ENCODE data around the gene MON2.

The MON2 gene

GRCh38 chr12:62606654-62607053 lies 140.0 kb downstream of the MON2 start:
- no peak for DNase-seq (ENCODE audit: low read depth)

DNA sequence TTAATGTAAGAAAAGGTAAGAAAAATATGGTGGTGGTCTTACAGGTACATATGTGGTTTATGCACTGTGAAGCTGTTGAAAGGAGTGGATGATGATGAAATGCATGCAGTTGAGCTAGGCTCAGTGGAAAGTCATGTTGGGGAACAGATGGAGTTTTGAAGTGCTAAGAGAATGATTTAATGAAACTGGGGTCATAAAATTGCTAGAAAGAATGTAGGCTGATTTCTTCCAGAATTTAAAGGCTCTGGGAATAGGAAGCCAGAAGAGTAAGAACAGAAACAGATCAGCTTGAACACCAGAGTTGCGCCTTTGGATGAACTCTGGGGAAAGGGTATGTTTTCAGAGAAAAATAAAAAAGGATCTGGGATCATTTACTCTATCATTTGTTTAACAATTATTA lies 146.5 kb downstream of the MON2 start:
- DNase-seq (ENCODE audit: low read depth): no peak

DNA sequence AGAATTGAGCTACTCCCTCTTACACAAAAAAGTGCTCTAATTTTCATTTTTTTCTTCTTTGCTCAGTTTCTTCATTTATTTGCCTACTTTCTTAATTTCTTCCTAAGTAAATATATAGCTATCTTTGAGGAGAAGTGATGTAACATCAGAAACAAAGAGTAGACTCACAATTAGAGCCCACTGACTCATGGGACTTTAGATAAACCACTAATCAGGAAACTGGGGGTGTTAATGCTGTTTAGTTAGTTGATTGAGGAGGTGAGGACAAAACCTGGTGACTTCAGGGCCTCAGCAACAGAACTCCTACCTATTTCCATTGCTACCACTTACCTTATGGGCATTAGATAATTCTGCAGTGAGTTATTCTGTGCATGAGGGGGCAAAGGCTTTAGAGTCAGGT lies 151.7 kb downstream of the MON2 start:
- no peak for DNase-seq (ENCODE audit: low read depth)

GRCh38 chr12:62618930-62619329 lies 152.3 kb downstream of the MON2 start:
- DNase-seq (ENCODE audit: low read depth): no peak

- no peak for DNase-seq (ENCODE audit: low read depth)
Measured at GRCh38 chr12:62621101-62621638, 154.5 kb downstream of the MON2 start.

DNA sequence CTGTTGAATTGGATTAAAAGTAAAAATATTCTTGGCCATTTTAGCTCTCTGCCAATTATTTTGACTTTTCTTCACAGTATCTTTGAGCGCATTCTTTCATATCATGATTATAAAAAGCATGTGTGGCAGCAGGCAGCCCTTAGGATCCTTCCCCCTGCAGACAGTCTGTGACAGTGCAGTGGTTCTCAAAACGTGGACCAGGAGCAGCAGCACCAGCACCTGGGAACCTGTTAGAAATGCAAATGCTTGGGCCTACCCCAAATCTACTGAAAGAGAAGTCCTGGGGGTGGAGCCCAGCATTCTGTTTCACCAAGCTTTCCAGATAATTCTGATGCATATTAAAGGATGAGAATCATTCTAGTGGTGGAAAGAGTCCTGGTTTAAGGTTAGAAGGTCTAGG lies 155.6 kb downstream of the MON2 start:
- no peak for DNase-seq (ENCODE audit: low read depth)

DNA sequence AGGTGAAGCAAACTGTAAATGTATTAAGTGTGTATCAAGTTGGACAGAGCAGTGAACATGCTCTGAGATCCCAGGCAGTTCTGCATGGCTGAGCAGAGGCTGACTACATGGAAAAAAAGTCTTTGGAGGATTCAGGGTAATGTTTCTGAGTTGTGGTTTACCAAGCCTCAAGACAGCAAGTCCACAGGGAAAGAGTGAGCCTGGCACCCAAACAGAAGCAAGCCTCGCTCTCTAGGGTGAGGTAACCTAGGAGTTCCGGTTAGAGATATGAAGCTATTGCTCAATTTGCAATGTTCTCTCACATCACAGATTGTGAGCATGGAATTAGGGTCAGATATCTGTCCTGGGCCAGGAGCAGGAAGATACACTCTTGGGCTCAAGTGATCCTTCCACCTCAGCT lies 158.6 kb downstream of the MON2 start:
- DNase-seq (ENCODE audit: low read depth): no peak

GRCh38 chr12:62627181-62627580 lies 160.6 kb downstream of the MON2 start:
- DNase-seq (ENCODE audit: low read depth): no peak

DNA sequence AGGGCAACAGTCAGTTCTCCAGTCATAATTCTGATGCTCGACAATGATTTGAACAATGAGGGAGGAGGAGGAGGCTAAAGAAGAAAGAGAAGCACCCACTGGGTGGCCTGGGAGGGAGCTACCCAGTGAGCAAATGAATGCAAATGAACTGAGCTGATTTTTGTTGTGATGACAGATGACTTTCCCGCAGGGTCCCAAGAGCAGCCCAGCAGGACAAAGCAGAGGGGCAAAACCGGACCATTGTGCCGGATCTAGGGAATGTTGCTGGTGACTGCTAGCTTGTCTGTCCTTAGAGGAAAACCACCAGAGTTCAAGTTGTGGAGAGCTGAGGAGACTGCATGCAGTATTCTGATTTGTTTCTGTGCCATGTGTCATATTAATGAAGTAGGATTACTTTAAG lies 162.8 kb downstream of the MON2 start:
- DNase-seq (ENCODE audit: low read depth): no peak

DNA sequence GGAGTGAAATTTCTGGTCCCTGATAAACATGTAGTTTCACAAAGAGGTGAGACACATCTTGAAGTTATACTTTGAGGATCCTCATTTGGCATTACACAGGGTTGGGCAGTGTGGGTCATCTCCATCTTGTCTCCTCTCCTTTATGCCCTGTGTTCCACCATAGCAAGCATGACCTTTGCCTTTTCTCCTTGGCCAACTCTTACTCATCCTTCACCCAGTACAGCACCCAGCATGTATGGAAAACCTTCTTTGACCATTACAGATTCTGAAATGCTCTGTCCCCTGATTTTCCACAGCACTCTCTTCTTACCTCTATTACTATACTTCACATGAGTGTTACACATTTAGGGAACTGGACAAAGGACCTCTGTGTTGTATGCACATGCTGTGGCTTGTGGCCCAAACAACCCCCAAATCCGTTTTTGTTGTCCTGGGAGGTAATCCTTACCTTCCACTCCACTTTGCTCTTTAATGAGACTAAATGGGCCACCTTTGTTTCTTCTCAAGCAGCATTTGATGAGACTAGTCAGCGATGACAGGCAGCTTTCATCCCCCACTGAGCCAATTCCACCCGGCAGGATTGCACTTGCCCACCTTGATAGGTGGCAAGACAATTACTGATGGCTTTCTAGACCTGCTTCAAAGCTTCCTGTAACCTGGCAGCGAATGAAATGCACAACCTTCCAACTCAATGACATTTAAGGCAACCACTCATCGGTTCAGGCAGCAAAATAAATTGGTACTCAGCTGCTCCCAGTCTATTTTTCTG lies 163.5 kb downstream of the MON2 start:
- no peak for DNase-seq (ENCODE audit: low read depth)

DNA sequence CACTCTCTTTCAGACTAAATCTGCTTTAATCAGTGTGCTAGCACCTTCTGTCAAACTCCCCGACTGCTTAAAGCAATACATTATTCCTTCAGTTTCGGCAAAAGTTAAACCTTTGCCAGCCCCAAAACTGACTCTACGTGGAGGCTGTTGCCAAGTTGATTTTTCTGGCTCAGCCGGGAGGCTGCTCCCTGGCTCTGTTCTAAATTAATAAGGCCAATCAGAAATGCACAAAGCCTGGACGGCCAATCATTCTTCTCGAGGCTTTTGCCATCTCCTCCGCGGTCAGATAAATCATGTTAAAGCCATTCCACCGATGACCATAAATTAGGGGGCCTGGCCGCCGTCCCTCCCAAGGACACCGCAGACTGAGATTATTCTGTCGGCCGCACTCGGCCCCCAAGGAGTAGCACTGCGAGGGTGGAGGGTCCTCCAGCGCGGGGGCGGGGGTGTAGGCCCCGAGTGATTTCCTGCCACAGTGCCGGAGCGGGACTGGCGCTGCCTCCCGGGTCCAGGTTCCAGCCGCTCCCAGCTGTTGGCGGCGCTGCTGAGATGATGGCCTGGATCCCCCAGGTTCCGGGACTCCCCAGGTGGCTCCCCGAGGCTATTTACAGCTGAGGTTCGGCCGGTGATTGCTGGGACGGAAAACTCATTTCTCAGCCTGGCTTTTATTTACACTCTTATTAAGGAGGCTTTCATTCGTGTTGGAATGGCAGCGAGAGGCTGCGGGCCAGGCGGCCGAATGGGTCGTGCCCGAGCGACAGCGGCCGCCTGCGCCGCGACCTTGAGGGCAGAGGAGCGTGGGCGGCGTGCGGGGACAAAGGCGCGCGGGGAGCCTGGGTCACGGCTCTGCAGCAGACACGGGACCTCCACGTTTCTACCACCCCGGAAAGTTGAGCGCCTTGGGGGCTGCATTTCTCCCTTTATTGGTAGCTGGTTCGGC lies 165.1 kb downstream of the MON2 start:
- no peak for DNase-seq (ENCODE audit: low read depth)

DNA sequence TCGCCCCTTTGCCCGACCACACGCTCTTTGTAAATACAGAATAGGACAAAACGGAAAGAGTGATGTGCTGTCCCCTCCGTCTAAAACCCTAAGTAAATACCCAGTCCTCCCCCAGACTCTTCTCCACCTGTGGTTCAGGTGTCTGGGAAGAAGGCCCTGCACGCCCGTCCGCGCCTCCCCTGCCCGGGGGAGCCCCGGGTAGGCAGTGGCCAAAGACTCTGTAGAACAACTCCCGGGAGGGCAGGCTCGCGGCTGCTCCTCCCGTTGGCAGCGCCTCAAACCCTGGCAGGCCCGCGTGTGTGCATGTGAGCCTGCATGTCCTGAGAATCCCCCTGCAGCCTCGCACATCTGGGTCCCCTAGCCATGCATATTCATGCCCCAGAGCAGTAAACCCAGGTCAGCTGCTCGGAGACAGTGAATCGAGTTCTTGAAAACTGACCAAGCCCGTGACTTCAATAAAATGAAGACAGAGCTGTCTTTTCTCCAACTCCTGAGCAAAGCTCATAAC lies 165.8 kb downstream of the MON2 start:
- no peak for DNase-seq (ENCODE audit: low read depth)

DNA sequence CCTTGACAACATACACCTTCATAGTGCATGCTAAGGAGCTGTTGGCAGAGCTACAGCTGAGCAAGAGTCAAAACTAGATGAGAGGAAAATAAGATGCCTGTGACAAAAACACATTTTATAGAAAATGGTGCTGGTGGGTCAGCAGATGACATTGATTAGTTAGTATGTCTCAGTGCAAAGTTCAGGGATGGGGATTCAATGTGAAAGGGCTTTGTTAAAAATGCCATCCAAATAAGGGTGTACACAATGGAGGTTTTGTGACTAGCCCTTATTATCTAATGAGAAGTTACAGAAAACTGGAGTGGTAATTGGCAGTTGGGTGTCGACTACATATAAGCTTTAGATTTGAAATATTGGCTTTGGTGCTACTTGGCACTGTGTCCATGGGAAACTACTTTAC lies 169.0 kb downstream of the MON2 start:
- DNase-seq (ENCODE audit: low read depth): no peak

DNA sequence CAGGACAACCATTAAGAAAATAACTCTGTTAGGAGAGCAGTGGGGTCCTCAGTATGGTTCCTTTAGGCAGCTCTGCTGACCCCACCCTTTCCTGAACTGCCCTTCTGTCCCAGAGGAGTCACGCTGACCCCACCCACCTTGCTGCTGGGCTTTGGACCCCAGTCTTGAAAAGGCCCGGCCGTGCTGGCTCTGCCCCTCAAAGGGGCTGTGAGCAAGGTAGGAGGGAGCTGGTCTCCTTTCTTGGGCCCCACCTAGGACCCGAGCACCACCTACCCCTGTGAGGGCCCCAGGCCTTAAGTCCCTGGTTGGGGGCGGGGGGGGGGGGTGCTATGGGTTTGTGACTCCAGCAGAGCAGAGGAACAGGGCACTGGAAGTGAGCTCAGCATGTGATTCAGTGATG lies 171.1 kb downstream of the MON2 start:
- no peak for DNase-seq (ENCODE audit: low read depth)

DNA sequence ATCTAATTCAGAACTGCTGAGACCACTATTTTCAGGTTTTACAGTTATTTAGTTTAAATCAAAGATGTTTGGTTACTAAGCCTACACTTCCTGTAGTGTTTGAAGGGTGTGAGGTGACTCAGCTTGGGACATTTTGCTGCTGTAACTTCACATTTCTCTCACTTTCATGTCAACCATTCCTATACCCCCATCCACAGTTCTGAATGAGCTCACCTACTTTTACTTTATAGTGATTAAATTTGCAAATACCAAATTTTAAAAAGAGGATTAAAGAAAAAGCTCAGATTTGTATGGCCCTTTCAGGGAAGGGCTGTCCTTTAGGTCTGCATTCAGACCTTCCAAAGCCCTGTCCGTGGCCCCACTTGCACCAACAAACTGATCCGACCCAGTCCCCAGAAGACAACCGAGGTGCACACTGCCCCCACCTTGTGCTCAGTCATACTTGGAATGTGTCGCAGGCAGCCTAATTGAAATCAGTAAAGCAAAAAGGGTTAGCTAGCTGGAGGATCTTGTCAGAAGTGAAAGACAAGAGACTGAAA lies 174.4 kb downstream of the MON2 start:
- no peak for DNase-seq (ENCODE audit: low read depth)

DNA sequence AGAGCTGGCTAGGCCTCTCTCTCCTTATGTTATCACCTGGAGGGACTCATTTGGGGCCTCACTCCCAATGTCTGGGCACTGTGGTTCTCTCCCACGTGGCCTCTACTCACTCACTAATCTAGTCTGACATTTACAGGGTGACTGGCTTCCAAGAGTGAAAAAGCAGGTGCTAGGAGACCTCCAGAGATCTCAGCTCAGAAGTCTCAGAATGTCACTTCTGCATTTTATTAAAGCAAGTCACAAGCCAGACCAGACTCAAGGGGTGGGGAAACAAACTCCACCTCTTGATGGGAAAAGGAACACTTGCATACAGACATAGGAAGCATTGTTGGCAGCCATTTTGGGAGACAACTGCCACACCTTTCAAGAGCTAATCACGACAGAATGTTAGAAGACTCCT lies 175.9 kb downstream of the MON2 start:
- no peak for DNase-seq (ENCODE audit: low read depth)

GRCh38 chr12:62643486-62643885 lies 176.9 kb downstream of the MON2 start:
- DNase-seq (ENCODE audit: low read depth): no peak

DNA sequence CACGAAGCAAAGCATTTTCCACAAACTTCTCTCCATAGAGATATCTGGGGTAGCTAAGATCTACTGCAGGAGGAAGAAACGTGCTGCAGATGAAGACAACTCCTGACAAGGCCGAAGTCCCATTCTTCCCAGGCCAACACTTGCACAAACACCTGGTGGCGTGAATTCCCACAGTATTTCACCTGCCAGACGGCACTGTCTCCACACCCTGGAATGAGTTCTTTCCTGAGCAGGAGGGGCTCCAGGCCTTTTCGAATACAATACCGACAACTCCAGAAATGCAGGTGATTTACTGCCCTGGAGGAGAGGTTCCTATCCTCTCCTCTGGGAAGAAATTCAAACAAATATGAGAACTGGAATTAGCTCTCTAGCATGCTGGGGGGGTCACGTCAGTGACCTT lies 179.9 kb downstream of the MON2 start:
- no peak for DNase-seq (ENCODE audit: low read depth)

- DNase-seq (ENCODE audit: low read depth): no peak
Measured at GRCh38 chr12:62647586-62647985, 181.0 kb downstream of the MON2 start.

DNA sequence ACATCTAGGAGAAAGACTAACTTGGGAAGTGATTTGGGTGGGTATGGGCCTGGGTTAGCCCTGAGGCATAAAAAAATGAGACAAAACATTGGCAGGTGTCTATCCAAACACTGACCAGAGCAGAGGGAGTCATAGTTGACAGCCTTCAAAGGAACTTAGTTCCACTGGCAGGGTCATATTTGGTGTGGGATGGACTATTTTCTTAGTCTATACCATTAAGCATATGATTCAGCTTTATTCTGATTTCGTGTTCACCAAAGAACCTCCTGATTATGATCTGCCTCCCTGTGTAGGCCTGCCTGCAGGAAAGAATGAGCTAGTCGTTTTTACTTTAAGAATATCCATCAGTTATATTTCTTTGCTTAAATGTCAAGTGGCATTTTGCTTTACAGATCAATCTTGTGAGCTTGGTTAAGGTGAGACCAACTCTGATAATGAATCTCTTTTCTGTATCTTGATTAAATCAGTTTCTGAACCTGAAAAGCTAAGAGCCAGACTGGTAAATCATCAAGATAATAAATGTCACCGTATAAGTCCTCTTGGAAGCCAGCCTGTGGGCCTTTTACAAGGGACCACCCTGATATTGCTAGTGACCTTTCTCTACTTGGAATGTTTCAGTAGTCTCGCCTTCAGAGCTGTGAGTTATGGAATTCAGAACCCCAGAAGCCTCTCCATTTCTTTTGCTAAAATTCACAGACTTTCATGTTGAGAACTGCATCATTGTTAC lies 182.9 kb downstream of the MON2 start:
- DNase-seq (ENCODE audit: low read depth): no peak
